Spleen (tissue), 11 donors: ENCODE measurements around the gene TTLL11. TPM values are rescaled to one million over a fixed set of nuclear protein-coding genes. Genes with fewer than 3 reads are reported as not detected.

ENCODE experiments used
- DNase-seq: peaks from one replicate; pipeline ENCODE4 v3.0.0-alpha.2; 2020
- H3K27ac ChIP-seq, 8 donors: fragments of 200-600 bp; sonication (generic) in 7 of 8; 1 replicate in 4 of 8; 2 replicates in 4 of 8; pipeline versions ENCODE4 v1.5.0 to v1.8.0; 2016 to 2021; ENCODE audit warnings: inconsistent platforms in 4 of 8, mild to moderate bottlenecking in 4 of 8, moderate library complexity in 1 of 8
- H3K27me3 ChIP-seq, 7 donors: fragments of 200-600 bp; sonication (generic) in 6 of 7; replicated peaks in 1 of 7; 1 replicate in 4 of 7; 2 replicates in 3 of 7; pipeline versions ENCODE4 v1.5.0 to v1.8.0; 2016 to 2021; ENCODE audit warnings: inconsistent platforms in 3 of 7, mild to moderate bottlenecking in 1 of 7
- H3K36me3 ChIP-seq, 6 donors: fragments of 200-600 bp; sonication (generic) in 5 of 6; 1 replicate in 4 of 6; 2 replicates in 2 of 6; pipeline versions ENCODE4 v1.5.0 to v1.8.0; 2016 to 2021; ENCODE audit warnings: inconsistent platforms in 2 of 6
- H3K4me1 ChIP-seq, 6 donors: fragments of 200-600 bp; sonication (generic) in 5 of 6; 1 replicate in 3 of 6; 2 replicates in 3 of 6; pipeline versions ENCODE4 v1.5.0 to v1.8.0; 2016 to 2021; ENCODE audit warnings: inconsistent platforms in 3 of 6
- H3K4me3 ChIP-seq, 8 donors: fragments of 200-600 bp; sonication (generic) in 7 of 8; 1 replicate in 4 of 8; 2 replicates in 4 of 8; pipeline versions ENCODE4 v1.5.0 to v1.8.0; 2016 to 2021; ENCODE audit warnings: inconsistent platforms in 4 of 8, mild to moderate bottlenecking in 4 of 8, moderate library complexity in 2 of 8
- H3K9me3 ChIP-seq, 8 donors: fragments of 200-600 bp; sonication (generic) in 7 of 8; 1 replicate in 4 of 8; 2 replicates in 4 of 8; pipeline versions ENCODE4 v1.5.0 to v1.8.0; 2016 to 2021; ENCODE audit warnings: inconsistent platforms in 4 of 8
- CTCF ChIP-seq, 11 experiments: fragments of 200-600 bp in 7 of 11; fragments of 450-650 bp in 4 of 11; sonication (generic) in 4 of 11; IDR thresholded peaks in 8 of 11; conservative IDR thresholded peaks in 3 of 11; 1 replicate in 7 of 11; 2 replicates in 4 of 11; pipeline versions ENCODE4 v1.4.0 to v1.8.0; 2016 to 2021; ENCODE audit warnings: antibody characterized with exemption in 11 of 11, inconsistent platforms in 4 of 11, mild to moderate bottlenecking in 1 of 11
- POLR2A ChIP-seq, 3 donors: fragments of 450-650 bp; IDR thresholded peaks; one replicate each; pipeline ENCODE4 v1.5.1; 2017; ENCODE audit warnings: antibody characterized with exemption in 3 of 3, mild to moderate bottlenecking in 1 of 3
- POLR2AphosphoS5 ChIP-seq, 3 donors: sonication (generic); formaldehyde crosslinking; IDR thresholded peaks; one replicate each; pipeline ENCODE4 v1.5.1; 2017; ENCODE audit warnings: antibody characterized with exemption in 3 of 3
- WGBS, 5 donors: extraction: QIAGEN DNeasy Blood & Tissue Kit in 3 of 5; methylation state at CpG; one replicate each; pipeline versions ENCODE4 v1.1.5 to v1.1.7; 2013 to 2018; 5-methylcytosine and 5-hydroxymethylcytosine counted together
- intact Hi-C: fragments of 100-400 bp; cut with DNase I; formaldehyde crosslinking; loops from one replicate; pipeline ENCODE4 v1.15.0; 2023; ENCODE audit warnings: low total_unique reads
- polyA plus RNA-seq, 3 donors: library from polyadenylated mRNA; stranded (reverse); fragments of 200-250 nt; gene quantifications; one replicate each; pipeline ENCODE4 v1.2.1, GENCODE V29; 2013
- total RNA-seq, 7 donors: library from RNA; depleted of rRNA in 3 of 7; stranded (reverse); fragments of >200 nt in 3 of 7; fragmentation: NEBNext Ultra II Directional in 4 of 7; extraction: Animal tissue kit (Norgen Biotek cat#: 25700) in 4 of 7; gene quantifications; one replicate each; pipeline versions ENCODE4 v1.1.0 to v1.2.1, GENCODE V29; 2016 to 2021
- donor health status: healthy with polysubstance abuse.
- donor health status: DM: no; HTN: no; CAD: no; lungs with moderate emphysema.
- donor health status: DM: no; HTN: no; CAD: no.
- donor health status: Bipolar disorder and iron deficiency.
- donor health status: healthy.
- donor health status: DM: no; HTN: no; CAD: no.
- donor health status: DM: yes; HTN: yes; CAD: no.

Gene TTLL11
- total and polyA plus RNA-seq, 10 donors, result 1.6 to 12.8 (median 7.3) TPM

- no peak for TF ChIP-seq CTCF (IDR thresholded peaks at IDR 0.05 in 8 of 11, conservative IDR thresholded peaks at IDR 0.05 in 3 of 11)
- TF ChIP-seq POLR2A (IDR thresholded peaks at IDR 0.05), result no peak
- TF ChIP-seq POLR2AphosphoS5 (IDR thresholded peaks at IDR 0.05), result no peak
These were observed 316.1 kb downstream of the TTLL11 start for GRCh38 chr9:121776739-121777637.

GRCh38 chr9:121776001-121776738, 316.9 kb downstream of the TTLL11 start:
- WGBS, 5 donors, result 90 to 98% (median 91%) methylated on average over 21 to 23 of the region's 23 CpGs
- Histone ChIP-seq H3K4me3 (no peak overlapping the region), H3K4me1 (peaks cover 5 to 50% (median 30%) of the 10 kb centered on the region in 6 donors), H3K27me3 (no peaks in the 10 kb centered on the region), H3K9me3 (peaks cover 0 to 9% (median 0%) of the 10 kb centered on the region in 8 donors), H3K27ac (no peak overlapping the region), H3K36me3 (peaks cover 0 to 92% (median 24%) of the 10 kb centered on the region in 6 donors)
- intact Hi-C loops, result no loop called here
- no peak for TF ChIP-seq CTCF (IDR thresholded peaks at IDR 0.05 in 8 of 11, conservative IDR thresholded peaks at IDR 0.05 in 3 of 11)
- peak in 2 of 3 donors; percentile 7 to 46 for TF ChIP-seq POLR2AphosphoS5 (IDR thresholded peaks at IDR 0.05)
- peak; percentile 61 for DNase-seq

More at GRCh38 chr9:121776739-121777637, 316.1 kb downstream of the TTLL11 start:
- intact Hi-C loops, result no loop called here
- Histone ChIP-seq H3K4me3 (no peak overlapping the region), H3K27ac (no peak overlapping the region), H3K9me3 (peaks cover 0 to 9% (median 0%) of the 10 kb centered on the region in 8 donors), H3K27me3 (no peaks in the 10 kb centered on the region), H3K36me3 (peaks cover 0 to 92% (median 32%) of the 10 kb centered on the region in 6 donors), H3K4me1 (peaks cover 5 to 42% (median 23%) of the 10 kb centered on the region in 6 donors)
- 81 to 93% (median 86%) methylated on average over 8 of the region's 8 CpGs for WGBS, 5 donors
- no peak for DNase-seq

GRCh38 chr9:121774715-121775613, 318.1 kb downstream of the TTLL11 start:
- 87 to 91% (median 87%) methylated on average over 23 to 26 of the region's 26 CpGs for WGBS, 5 donors
- DNase-seq, result no peak
- TF ChIP-seq POLR2AphosphoS5 (IDR thresholded peaks at IDR 0.05), result no peak
- no peak for TF ChIP-seq CTCF (IDR thresholded peaks at IDR 0.05 in 8 of 11, conservative IDR thresholded peaks at IDR 0.05 in 3 of 11)
- no peak for TF ChIP-seq POLR2A (IDR thresholded peaks at IDR 0.05)

More at GRCh38 chr9:121774715-121775613, 318.1 kb downstream of the TTLL11 start:
- Histone ChIP-seq H3K4me1 (peaks cover 5 to 59% (median 39%) of the 10 kb centered on the region in 6 donors), H3K9me3 (peaks cover 0 to 9% (median 0%) of the 10 kb centered on the region in 8 donors), H3K27ac (peak overlapping the region in 3 of 8 donors; percentile 55 to 74 (median 69)), H3K27me3 (no peaks in the 10 kb centered on the region), H3K4me3 (no peak overlapping the region), H3K36me3 (peaks cover 0 to 92% (median 18%) of the 10 kb centered on the region in 6 donors)
- intact Hi-C loops, result no loop called here
